ENCODE measurements around the gene EEIG1. TPM values are rescaled to one million over a fixed set of nuclear protein-coding genes. Genes with fewer than 3 reads are reported as not detected.

EEIG1 gene
- total and polyA plus RNA-seq, 12 donors: 6.7 to 33.5 (median 23.5) TPM

GRCh38 chr9:127980060-127980705 lies 606 bp downstream of the EEIG1 start:
- intact Hi-C loops (cut with DNase I): loop anchor here in 3 of 10 donors (2.0 to 5.0 kb wide), 2 partner anchors 33 to 37 kb away; no protein-coding TSS in a partner anchor
- peak; percentile 10 to 55 for DNase-seq

GRCh38 chr9:127979333-127980059 lies 1.3 kb downstream of the EEIG1 start:
- peaks cover 0 to 7% (median 0%) of the 10 kb centered on the region in 7 donors for H3K27me3 ChIP-seq
- intact Hi-C loops (cut with DNase I): loop anchor here in 3 of 10 donors (2.0 to 5.0 kb wide), 2 partner anchors 32 to 37 kb away; no protein-coding TSS in a partner anchor
- H3K27ac ChIP-seq: peak overlapping the region; percentile 1 to 93 (median 86)
- no peaks in the 10 kb centered on the region for H3K36me3 ChIP-seq
- peaks cover 32 to 78% (median 64%) of the 10 kb centered on the region in 9 donors for H3K4me1 ChIP-seq
- TF ChIP-seq CTCF (IDR thresholded peaks at IDR 0.05): no peak
- DNase-seq (peak in 1 of 2 donors; percentile 48), ATAC-seq (peak in 6 of 8 donors; percentile 6 to 38 (median 18))
- 5 to 14% methylated on average over 24 of the region's 24 CpGs for whole genome bisulfite sequencing, 2 donors
- peak overlapping the region; percentile 60 to 97 (median 81) for H3K4me3 ChIP-seq
- no peaks in the 10 kb centered on the region for H3K9me3 ChIP-seq

More at GRCh38 chr9:127980060-127980705, 606 bp downstream of the EEIG1 start:
- TF ChIP-seq CTCF (IDR thresholded peaks at IDR 0.05): no peak
- Histone ChIP-seq H3K27me3 (peaks cover 0 to 7% (median 0%) of the 10 kb centered on the region in 7 donors), H3K4me1 (peaks cover 26 to 72% (median 57%) of the 10 kb centered on the region in 9 donors), H3K27ac (peak overlapping the region; percentile 41 to 93 (median 86)), H3K4me3 (peak overlapping the region; percentile 60 to 97 (median 81)), H3K36me3 (no peaks in the 10 kb centered on the region), H3K9me3 (no peaks in the 10 kb centered on the region)
- 1% methylated on average over 34 to 60 of the region's 61 CpGs for WGBS, 2 donors
- peak in 4 of 8 donors; percentile 5 to 13 (median 12) for ATAC-seq

- peak overlapping the region; percentile 60 to 97 (median 81) for H3K4me3 ChIP-seq
- H3K27ac ChIP-seq: peak overlapping the region; percentile 1 to 93 (median 86)
- H3K36me3 ChIP-seq: no peaks in the 10 kb centered on the region
- DNase-seq: no peak
- H3K27me3 ChIP-seq: peaks cover 0 to 7% (median 0%) of the 10 kb centered on the region in 7 donors
- TF ChIP-seq CTCF (IDR thresholded peaks at IDR 0.05): no peak
- intact Hi-C loops (cut with DNase I): no loop called here
- peak in 1 of 8 donors; percentile 0 for ATAC-seq
- H3K9me3 ChIP-seq: no peaks in the 10 kb centered on the region
- H3K4me1 ChIP-seq: peaks cover 32 to 84% (median 69%) of the 10 kb centered on the region in 9 donors
- 40 to 49% methylated on average over 5 of the region's 5 CpGs for WGBS, 2 donors
Observed at GRCh38 chr9:127979015-127979332, 1.8 kb downstream of the EEIG1 start.

- Histone ChIP-seq H3K36me3 (no peaks in the 10 kb centered on the region), H3K27ac (peak overlapping the region; percentile 35 to 93 (median 86)), H3K4me1 (peaks cover 38 to 88% (median 78%) of the 10 kb centered on the region in 9 donors), H3K9me3 (no peaks in the 10 kb centered on the region), H3K27me3 (peaks cover 0 to 7% (median 0%) of the 10 kb centered on the region in 7 donors), H3K4me3 (peak overlapping the region in 9 of 10 donors; percentile 60 to 97 (median 81))
- peak in 7 of 8 donors; percentile 2 to 43 (median 32) for ATAC-seq
- peak; percentile 52 to 62 for DNase-seq
- 47 to 52% methylated on average over 12 of the region's 12 CpGs for WGBS, 2 donors
- peak in 3 of 9 donors; percentile 32 to 34 (median 33) for TF ChIP-seq CTCF (IDR thresholded peaks at IDR 0.05)
- intact Hi-C loops (cut with DNase I): no loop called here
Observed at GRCh38 chr9:127977884-127978647, 2.7 kb downstream of the EEIG1 start.

Measured in heart right ventricle (tissue), 16 donors.